PC-3 (cell line): ENCODE measurements around the gene SUB1. TPM values are rescaled to one million over a fixed set of nuclear protein-coding genes. Genes with fewer than 3 reads are reported as not detected.

Experiments
- ATAC-seq: fragments of 200-7000 bp; cut with Tn5 transposase; 2 replicates; pipeline ENCODE4 v1.9.1; 2020; ENCODE audit warnings: mild to moderate bottlenecking, moderate library complexity
- BruUV-seq: library from RNA; stranded (reverse); fragments of 400-500 nt; replicated peaks from 2 replicates; lab custom pipeline; 2021; lab: Mats Ljungman, UMichigan
- CTCF ChIA-PET: fragments of 300-600 bp; sonication (Branson Sonifier 250); formaldehyde crosslinking; loops from one replicate; lab custom pipeline; 2022; ENCODE audit warnings: antibody characterized with exemption; lab: Charles Lee
- POLR2A ChIA-PET: fragments of 300-600 bp; sonication (Branson Sonifier 250); formaldehyde crosslinking; loops from one replicate; lab custom pipeline; 2022; ENCODE audit warnings: antibody characterized with exemption; ENCODE audit not compliant: unreplicated experiment; lab: Charles Lee
- DNase-seq: peaks from one replicate; pipeline ENCODE4 v3.0.0-alpha.2; 2015
- H2AFZ ChIP-seq: fragments of 300-600 bp; sonication (generic); 2 replicates; pipeline ENCODE4 v1.6.0; 2016; ENCODE audit warnings: antibody characterized with exemption, low read length
- H3F3A ChIP-seq: fragments of 300-600 bp; sonication (generic); one replicate; pipeline ENCODE4 v1.6.0; 2017; ENCODE audit warnings: antibody characterized with exemption, low read length, control low read depth, mild to moderate bottlenecking; ENCODE audit not compliant: unreplicated experiment
- H3K27ac ChIP-seq: fragments of 300-600 bp; sonication (generic); 2 replicates; pipeline ENCODE4 v1.5.1; 2016; ENCODE audit warnings: mild to moderate bottlenecking, low read length
- H3K27me3 ChIP-seq: fragments of 300-600 bp; sonication (generic); 2 replicates; pipeline ENCODE4 v1.6.1; 2016; ENCODE audit warnings: low read length, mixed read lengths
- H3K36me3 ChIP-seq: fragments of 300-600 bp; sonication (generic); 2 replicates; pipeline ENCODE4 v1.6.1; 2016; ENCODE audit warnings: low read depth, mixed run types, low read length, mixed read lengths
- H3K4me1 ChIP-seq: fragments of 300-600 bp; sonication (generic); 2 replicates; pipeline ENCODE4 v1.5.1; 2016; ENCODE audit warnings: low read length; ENCODE audit not compliant: insufficient read depth
- H3K4me2 ChIP-seq: fragments of 300-600 bp; sonication (generic); 2 replicates; pipeline ENCODE4 v1.6.0; 2016; ENCODE audit warnings: low read length
- H3K4me3 ChIP-seq: fragments of 300-600 bp; sonication (generic); 2 replicates; pipeline ENCODE4 v1.5.1; 2016; ENCODE audit warnings: mild to moderate bottlenecking, low read length, mixed read lengths
- H3K79me2 ChIP-seq: fragments of 300-600 bp; sonication (generic); 2 replicates; pipeline ENCODE4 v1.6.1; 2017; ENCODE audit warnings: low read length, mixed read lengths
- H3K9ac ChIP-seq: fragments of 300-600 bp; sonication (generic); 2 replicates; pipeline ENCODE4 v1.6.0; 2016; ENCODE audit warnings: mild to moderate bottlenecking, low read length
- H3K9me2 ChIP-seq: fragments of 300-600 bp; sonication (generic); replicated peaks from 2 replicates; pipeline ENCODE4 v1.6.1; 2016; ENCODE audit warnings: mixed run types, low read length, mixed read lengths
- H3K9me3 ChIP-seq: fragments of 300-600 bp; sonication (generic); 2 replicates; pipeline ENCODE4 v1.6.1; 2016; ENCODE audit warnings: low read length, mixed read lengths
- H4K20me1 ChIP-seq: fragments of 300-600 bp; sonication (generic); 2 replicates; pipeline ENCODE4 v1.6.1; 2016; ENCODE audit warnings: low read length, mixed read lengths
- EZH2 ChIP-seq: fragments of 300-600 bp; sonication (generic); IDR thresholded peaks from one replicate; pipeline ENCODE4 v1.6.1; 2017; ENCODE audit warnings: antibody characterized with exemption, mild to moderate bottlenecking, low read length; ENCODE audit not compliant: unreplicated experiment
- EZH2phosphoT487 ChIP-seq: fragments of 300-600 bp; sonication (generic); IDR thresholded peaks from 2 replicates; pipeline ENCODE4 v1.6.1; 2018; ENCODE audit warnings: mild to moderate bottlenecking, antibody characterized with exemption, low read length, borderline replicate concordance
- intact Hi-C: fragments of 100-400 bp; cut with micrococcal nuclease; formaldehyde crosslinking; loops from 2 replicates; pipeline ENCODE4 v1.9.0; 2023
- total RNA-seq: library from RNA; depleted of rRNA; stranded (reverse); fragments of >200 nt; gene quantifications from 2 replicates; pipeline ENCODE4 v1.2.3, GENCODE V29; 2014
- TF ChIP-seq, protein P1 (sequence below): fragments of 300-600 bp; sonication (generic); conservative IDR thresholded peaks from 2 replicates; pipeline ENCODE4 v1.5.1; 2017; ENCODE audit warnings: antibody characterized with exemption, low read depth, mild to moderate bottlenecking, low read length

The SUB1 gene
- total RNA-seq, 1 experiment from 2014 or later = 185 TPM

- POLR2A ChIA-PET = no interaction called here
- H3K4me1 ChIP-seq = peaks cover 16% of the 10 kb centered on the region
- H3K27me3 ChIP-seq = no peaks in the 10 kb centered on the region
- H3F3A ChIP-seq = peaks cover 6% of the 10 kb centered on the region
- no peak for DNase-seq
- H3K27ac ChIP-seq = no peak overlapping the region
- peaks cover 34% of the 10 kb centered on the region for H3K36me3 ChIP-seq
- intact Hi-C loops = loop anchor here (5.0 kb wide), 1 partner anchor 80 kb away; no protein-coding TSS in a partner anchor
- H4K20me1 ChIP-seq = peaks cover 35% of the 10 kb centered on the region
- no TSS peak for BruUV-seq
- CTCF ChIA-PET = no interaction called here
- peak overlapping the region; percentile 96 for H3K4me2 ChIP-seq
- peak overlapping the region; percentile 87 for H3K4me3 ChIP-seq
- no peak for ATAC-seq
- TF ChIP-seq, protein P1, sequence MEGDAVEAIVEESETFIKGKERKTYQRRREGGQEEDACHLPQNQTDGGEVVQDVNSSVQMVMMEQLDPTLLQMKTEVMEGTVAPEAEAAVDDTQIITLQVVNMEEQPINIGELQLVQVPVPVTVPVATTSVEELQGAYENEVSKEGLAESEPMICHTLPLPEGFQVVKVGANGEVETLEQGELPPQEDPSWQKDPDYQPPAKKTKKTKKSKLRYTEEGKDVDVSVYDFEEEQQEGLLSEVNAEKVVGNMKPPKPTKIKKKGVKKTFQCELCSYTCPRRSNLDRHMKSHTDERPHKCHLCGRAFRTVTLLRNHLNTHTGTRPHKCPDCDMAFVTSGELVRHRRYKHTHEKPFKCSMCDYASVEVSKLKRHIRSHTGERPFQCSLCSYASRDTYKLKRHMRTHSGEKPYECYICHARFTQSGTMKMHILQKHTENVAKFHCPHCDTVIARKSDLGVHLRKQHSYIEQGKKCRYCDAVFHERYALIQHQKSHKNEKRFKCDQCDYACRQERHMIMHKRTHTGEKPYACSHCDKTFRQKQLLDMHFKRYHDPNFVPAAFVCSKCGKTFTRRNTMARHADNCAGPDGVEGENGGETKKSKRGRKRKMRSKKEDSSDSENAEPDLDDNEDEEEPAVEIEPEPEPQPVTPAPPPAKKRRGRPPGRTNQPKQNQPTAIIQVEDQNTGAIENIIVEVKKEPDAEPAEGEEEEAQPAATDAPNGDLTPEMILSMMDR = no peak
- TF ChIP-seq EZH2phosphoT487 = no peak
- no peak for TF ChIP-seq EZH2
- H3K9ac ChIP-seq = peak overlapping the region; percentile 99; the same call in 1 of the 2 replicates
- H3K9me2 ChIP-seq = no peaks in the 10 kb centered on the region
- H3K9me3 ChIP-seq = no peaks in the 10 kb centered on the region
- H2AFZ ChIP-seq = no peak overlapping the region
- H3K79me2 ChIP-seq = peaks cover 61% of the 10 kb centered on the region
Measured at GRCh38 chr5:32587067-32587551, 1.8 kb downstream of the SUB1 start.

- H3K36me3 ChIP-seq = peaks cover 53% of the 10 kb centered on the region
- no peaks in the 10 kb centered on the region for H3K9me2 ChIP-seq
- no peak for ATAC-seq
- DNase-seq = no peak
- ChIA-PET CTCF (interaction anchor here (0.5 to 2.2 kb wide), 8 partner anchors 57 to 496 kb away, joined by 3 to 152 read pairs (median 3); no protein-coding TSS in a partner anchor), POLR2A (interaction anchor here (0.8 to 1.3 kb wide), 2 partner anchors 38 to 100 kb away, joined by 6 to 23 read pairs; no protein-coding TSS in a partner anchor)
- no peak overlapping the region for H3K4me2 ChIP-seq
- no peak for TF ChIP-seq EZH2
- TF ChIP-seq EZH2phosphoT487 = no peak
- TF ChIP-seq, protein P1 = no peak
- H3K9me3 ChIP-seq = no peaks in the 10 kb centered on the region
- H3K79me2 ChIP-seq = peaks cover 81% of the 10 kb centered on the region
- no peak overlapping the region for H2AFZ ChIP-seq
- H3K27me3 ChIP-seq = no peaks in the 10 kb centered on the region
- no peak overlapping the region for H3K4me3 ChIP-seq
- no peak overlapping the region for H3K9ac ChIP-seq
- peaks cover 16% of the 10 kb centered on the region for H3K4me1 ChIP-seq
- no peak overlapping the region for H3K27ac ChIP-seq
- H4K20me1 ChIP-seq = peaks cover 40% of the 10 kb centered on the region
- intact Hi-C loops = loop anchor here (5.0 kb wide), 1 partner anchor 82 kb away; no protein-coding TSS in a partner anchor
- peaks cover 6% of the 10 kb centered on the region for H3F3A ChIP-seq
- BruUV-seq = no TSS peak
Measured at GRCh38 chr5:32589416-32589815, 4.1 kb downstream of the SUB1 start.
